Keratinocyte (primary cell): Measurements from ENCODE around the gene BBS9.

Experiments
- CTCF ChIP-seq, 3 experiments: IDR thresholded peaks in 1 of 3; conservative IDR thresholded peaks in 1 of 3; optimal IDR thresholded peaks in 1 of 3; 2 replicates in 2 of 3; 3 replicates in 1 of 3; pipeline versions ENCODE3 to v1.5.1; 2011; ENCODE audit warnings: low read length in 3 of 3, mild to moderate bottlenecking in 3 of 3, moderate library complexity in 2 of 3, control low read depth in 1 of 3, inconsistent platforms in 1 of 3; ENCODE audit not compliant: insufficient read depth in 2 of 3; ENCODE audit errors: extremely low read depth in 1 of 3
- EZH2 ChIP-seq: IDR thresholded peaks from one replicate; pipeline ENCODE4 v1.6.1; 2012; ENCODE audit warnings: inconsistent platforms, mild to moderate bottlenecking, low read length, moderate library complexity

GRCh38 chr7:33559324-33559710 lies 430.0 kb downstream of the BBS9 start:
- TF ChIP-seq CTCF (optimal IDR thresholded peaks at IDR 0.05 in 1 of 3, IDR thresholded peaks at IDR 0.05 in 1 of 3, conservative IDR thresholded peaks at IDR 0.05 in 1 of 3; ENCODE audit: extremely low read depth in 1 of 3, insufficient read depth in 2 of 3, low read length in 3 of 3) (no peak), EZH2 (no peak)
